GM23248 (cell line): ENCODE results near the gene NBL1.

Source experiments
- EZH2 ChIP-seq: fragments of 200-600 bp; sonication (generic); IDR thresholded peaks from 2 replicates; pipeline ENCODE4 v1.6.1; 2018; ENCODE audit warnings: antibody characterized with exemption, mild to moderate bottlenecking; ENCODE audit not compliant: insufficient read depth, poor library complexity, severe bottlenecking
- EZH2phosphoT487 ChIP-seq: fragments of 200-600 bp; sonication (generic); IDR thresholded peaks from 2 replicates; pipeline ENCODE4 v1.6.1; 2018; ENCODE audit warnings: antibody characterized with exemption, moderate library complexity, mild to moderate bottlenecking, low read depth; ENCODE audit not compliant: insufficient read depth

DNA sequence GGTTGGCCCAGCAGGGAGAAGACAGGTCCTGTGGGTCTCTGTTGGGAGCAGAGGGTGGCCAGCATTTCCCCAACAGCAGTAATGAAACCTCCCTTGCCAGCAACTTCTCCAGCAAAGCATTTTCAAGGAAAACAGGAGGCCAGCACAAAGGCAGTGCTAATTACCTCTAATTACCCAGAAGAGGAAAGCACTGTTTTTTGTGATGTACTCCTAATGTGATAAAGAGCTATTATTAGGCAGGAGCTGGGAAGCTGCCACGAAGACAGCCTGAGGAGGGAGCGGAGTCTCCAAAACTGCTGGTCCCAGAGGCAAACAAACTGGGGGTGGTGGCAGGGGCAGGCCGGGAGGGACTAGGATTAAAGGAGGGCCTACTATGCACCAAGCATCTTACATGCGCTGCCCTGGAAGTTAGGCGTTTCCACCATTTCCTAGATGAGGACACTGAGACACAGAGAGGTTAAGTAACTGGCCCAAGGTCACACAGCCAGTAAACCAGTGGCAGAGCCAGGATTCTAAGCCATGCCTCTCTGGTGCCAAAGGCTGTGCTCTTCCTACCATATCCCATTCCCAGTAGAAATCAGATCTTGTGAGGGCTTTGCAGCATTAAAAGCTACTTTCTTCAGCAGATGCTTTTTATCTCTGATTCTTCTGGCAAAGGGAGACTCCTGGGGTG, 45.1 kb downstream of the NBL1 start:
- TF ChIP-seq EZH2phosphoT487 (no peak), EZH2 (no peak)
